ENCODE measurements around the gene ZNF205. TPM values are rescaled to one million over a fixed set of nuclear protein-coding genes. Genes with fewer than 3 reads are reported as not detected.

The ZNF205 gene
- total and polyA plus RNA-seq, 10 of the 15 experiments (the other 5 are each of a cell fraction or from before 2014, with no cell fraction given) = 0.26 to 1.5 (median 0.78) TPM; not detected in 2

DNA sequence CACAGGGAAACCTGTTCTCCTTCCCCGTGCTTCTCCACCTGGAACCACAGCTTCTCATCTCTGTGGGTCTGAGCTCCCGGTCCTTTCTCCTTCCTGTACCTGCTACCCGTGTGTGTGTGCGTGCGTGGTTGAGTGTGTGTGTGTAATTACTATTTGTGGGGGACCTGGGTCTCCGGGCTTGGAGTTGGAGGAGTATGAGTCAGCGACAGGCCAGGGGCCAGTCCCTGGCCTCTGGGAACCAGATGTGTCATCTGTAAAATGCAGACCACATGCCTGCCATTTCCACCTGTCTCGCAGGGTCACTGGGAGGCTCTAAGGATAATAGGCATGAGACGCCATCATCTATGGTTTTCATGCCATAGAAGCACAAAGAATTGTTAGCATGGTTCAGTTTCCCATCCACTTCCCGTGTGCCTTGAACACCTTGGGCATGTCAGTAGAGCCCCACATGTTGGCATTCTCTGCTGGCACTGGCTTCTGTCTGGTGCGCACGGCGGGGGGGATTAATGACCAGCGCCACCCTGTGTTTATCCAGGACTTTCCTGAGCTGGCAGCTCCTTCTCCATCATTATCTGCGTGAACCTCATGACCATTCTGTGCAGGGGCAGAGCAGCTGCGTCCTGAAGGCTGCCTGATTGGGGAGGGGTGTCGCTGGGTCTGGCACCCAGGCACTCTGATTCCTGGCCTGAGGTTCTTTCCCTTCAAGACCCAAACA, 1.5 kb downstream of the ZNF205 start:
- BruUV-seq (replicated peaks) = no TSS peak
- in situ Hi-C loops (cut with MboI) = no loop called here

More for the DNA sequence above, 1.5 kb downstream of the ZNF205 start:
- ChIA-PET RAD21 (ENCODE audit: unreplicated experiment) (interaction anchor here (1.0 kb wide), 1 partner anchor 16 kb away, joined by 3 read pairs; no protein-coding TSS in a partner anchor), SMC1A (ENCODE audit: uncharacterized antibody, unreplicated experiment) (interaction anchor here (0.9 to 2.7 kb wide), 4 partner anchors 12 to 82 kb away, joined by 4 to 11 read pairs (median 4); no protein-coding TSS in a partner anchor), CTCF (interaction anchor here (0.6 to 5.6 kb wide), 4 partner anchors 12 to 16 kb away, joined by 3 to 41 read pairs (median 18); no protein-coding TSS in a partner anchor), POLR2A (no interaction called here)
- Histone ChIP-seq H3K4me1 (ENCODE audit: control insufficient read depth, insufficient read depth, low read length) (no peaks in the 10 kb centered on the region; the same call in 1 of the 2 replicates), H3K9ac (ENCODE audit: control insufficient read depth, insufficient read depth, low read length) (no peak overlapping the region), H2AFZ (ENCODE audit: control insufficient read depth, low read depth, low read length) (no peak overlapping the region), H3K27ac (ENCODE audit: control insufficient read depth, insufficient read depth) (no peak overlapping the region), H4K20me1 (ENCODE audit: control insufficient read depth, insufficient read depth) (no peaks in the 10 kb centered on the region), H3K27me3 (replicated peaks in 1 of 2; ENCODE audit: control insufficient read depth in 2 of 2, insufficient read depth in 2 of 2, low read length in 1 of 2) (no peaks in the 10 kb centered on the region; a peak in 1 of 4 replicates), H3K9me3 (replicated peaks; ENCODE audit: control insufficient read depth, insufficient read depth, low read length) (no peaks in the 10 kb centered on the region), H3K4me2 (ENCODE audit: control insufficient read depth, insufficient read depth) (no peak overlapping the region; the same call in 1 of the 2 replicates), H3K4me3 (no peak overlapping the region), H3K36me3 (ENCODE audit: control insufficient read depth in 2 of 2, insufficient read depth in 2 of 2, low read length in 1 of 2) (no peaks in the 10 kb centered on the region), H3K79me2 (ENCODE audit: control insufficient read depth, insufficient read depth, low read length) (no peaks in the 10 kb centered on the region)
- intact Hi-C loops (cut with micrococcal nuclease; ENCODE audit: unreplicated experiment) = no loop called here
- WGBS (ENCODE audit: insufficient coverage, insufficient replicate concordance, low lambda C conversion rate, missing lambda C conversion rate) = 35% methylated on average over 17 of the region's 17 CpGs
- FAIRE-seq = no peak
- ATAC-seq = no peak
- no peak for DNase-seq (ENCODE audit: low read depth, low spot score)
- no peak for TF ChIP-seq EGR1 (IDR thresholded peaks at IDR 0.05; ENCODE audit: borderline replicate concordance in 1 of 2, low read depth in 2 of 2, low read length in 2 of 2)
- TF ChIP-seq SMC3 (IDR thresholded peaks at IDR 0.05; ENCODE audit: borderline replicate concordance, low read length) = no peak
- TF ChIP-seq, protein P1, sequence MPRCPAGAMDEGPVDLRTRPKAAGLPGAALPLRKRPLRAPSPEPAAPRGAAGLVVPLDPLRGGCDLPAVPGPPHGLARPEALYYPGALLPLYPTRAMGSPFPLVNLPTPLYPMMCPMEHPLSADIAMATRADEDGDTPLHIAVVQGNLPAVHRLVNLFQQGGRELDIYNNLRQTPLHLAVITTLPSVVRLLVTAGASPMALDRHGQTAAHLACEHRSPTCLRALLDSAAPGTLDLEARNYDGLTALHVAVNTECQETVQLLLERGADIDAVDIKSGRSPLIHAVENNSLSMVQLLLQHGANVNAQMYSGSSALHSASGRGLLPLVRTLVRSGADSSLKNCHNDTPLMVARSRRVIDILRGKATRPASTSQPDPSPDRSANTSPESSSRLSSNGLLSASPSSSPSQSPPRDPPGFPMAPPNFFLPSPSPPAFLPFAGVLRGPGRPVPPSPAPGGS (IDR thresholded peaks at IDR 0.05; ENCODE audit: borderline replicate concordance, insufficient read depth, low read depth, low read length, poor library complexity, severe bottlenecking) = peak; percentile 85
- TF ChIP-seq SMAD1 (IDR thresholded peaks at IDR 0.05; ENCODE audit: low read depth, partially characterized antibody) = no peak

Measured in GM12878 (cell line).